GM18505 (cell line): ENCODE results near the gene CST9L.
A peak's percentile ranks its signal among the peaks of the same experiment; 100 is the strongest.

ENCODE experiments used
- ATAC-seq: cut with Tn5 transposase; IDR thresholded peaks from one replicate; pipeline ENCODE4 v1.9.1; 2021; ENCODE audit not compliant: unreplicated experiment
- POLR2A ChIP-seq: IDR thresholded peaks from 4 replicates; pipeline ENCODE4 v1.6.1; 2011; ENCODE audit warnings: borderline replicate concordance; ENCODE audit not compliant: insufficient read depth, insufficient read length; ENCODE audit errors: extremely low read depth

CST9L gene

GRCh38 chr20:23568320-23568970 is at the start of gene CST9L:
Gene CST9L (minus strand): TSS chr20:23568484. CDS start chr20:23568450, 34 bp downstream.
- no peak for ATAC-seq
- no peak for TF ChIP-seq POLR2A

- TF ChIP-seq POLR2A = no peak
- no peak for ATAC-seq
These were observed 45.9 kb upstream of the CST9L start for GRCh38 chr20:23614163-23614562.

- ATAC-seq = no peak
- no peak for TF ChIP-seq POLR2A
These were observed 45.4 kb upstream of the CST9L start for GRCh38 chr20:23613676-23614075.

GRCh38 chr20:23612396-23612795 is 44.1 kb upstream of the CST9L start:
- ATAC-seq = no peak

GRCh38 chr20:23609486-23610109 is 41.3 kb upstream of the CST9L start:
- no peak for ATAC-seq
- TF ChIP-seq POLR2A = no peak

More at GRCh38 chr20:23612396-23612795, 44.1 kb upstream of the CST9L start:
- TF ChIP-seq POLR2A = no peak

GRCh38 chr20:23608251-23608846 is 40.1 kb upstream of the CST9L start:
- no peak for ATAC-seq

GRCh38 chr20:23607497-23608245 is 39.4 kb upstream of the CST9L start:
- ATAC-seq = no peak
- no peak for TF ChIP-seq POLR2A

More at GRCh38 chr20:23608251-23608846, 40.1 kb upstream of the CST9L start:
- no peak for TF ChIP-seq POLR2A

- no peak for TF ChIP-seq POLR2A
- peak; percentile 87 for ATAC-seq
These were observed 38.4 kb upstream of the CST9L start for GRCh38 chr20:23606652-23607049.

GRCh38 chr20:23605867-23606651 is 37.8 kb upstream of the CST9L start, which contains the start of gene CST9:
Gene CST9 (minus strand): TSS chr20:23605917. CDS start chr20:23605864, 53 bp downstream.
- ATAC-seq = no peak
- no peak for TF ChIP-seq POLR2A

GRCh38 chr20:23604306-23604705 is 36.0 kb upstream of the CST9L start:
- no peak for ATAC-seq
- TF ChIP-seq POLR2A = no peak

GRCh38 chr20:23603321-23603720 is 35.0 kb upstream of the CST9L start:
- no peak for ATAC-seq
- TF ChIP-seq POLR2A = no peak

GRCh38 chr20:23602699-23603098 is 34.4 kb upstream of the CST9L start:
- no peak for TF ChIP-seq POLR2A
- ATAC-seq = no peak
